ENCODE measurements around the gene SYT17.
A peak's percentile ranks its signal among the peaks of the same experiment; 100 is the strongest.

The SYT17 gene

GRCh38 chr16:19210280-19210924 is 42.4 kb downstream of the SYT17 start:
- TF ChIP-seq CTCF (IDR thresholded peaks at IDR 0.05; ENCODE audit: low read depth, low read length): no peak
- peak; percentile 4 for DNase-seq (ENCODE audit: low read depth, low spot score)
- in situ Hi-C loops (cut with HindIII; ENCODE audit: low sequenced_read_pairs): no loop called here
- H3K4me3 ChIP-seq (ENCODE audit: low read depth, low read length): no peak overlapping the region

GRCh38 chr16:19210968-19211367 is 42.9 kb downstream of the SYT17 start:
- no peak for TF ChIP-seq CTCF (IDR thresholded peaks at IDR 0.05; ENCODE audit: low read depth, low read length)
- H3K4me3 ChIP-seq (ENCODE audit: low read depth, low read length): no peak overlapping the region
- in situ Hi-C loops (cut with HindIII; ENCODE audit: low sequenced_read_pairs): no loop called here
- no peak for DNase-seq (ENCODE audit: low read depth, low spot score)

- in situ Hi-C loops (cut with HindIII; ENCODE audit: low sequenced_read_pairs): no loop called here
- no peak overlapping the region for H3K4me3 ChIP-seq (ENCODE audit: low read depth, low read length)
Observed at GRCh38 chr16:19212059-19212458, 44.0 kb downstream of the SYT17 start.

GRCh38 chr16:19213885-19214284 is 45.8 kb downstream of the SYT17 start:
- no peak for TF ChIP-seq CTCF (IDR thresholded peaks at IDR 0.05; ENCODE audit: low read depth, low read length)
- in situ Hi-C loops (cut with HindIII; ENCODE audit: low sequenced_read_pairs): no loop called here
- H3K4me3 ChIP-seq (ENCODE audit: low read depth, low read length): no peak overlapping the region
- no peak for DNase-seq (ENCODE audit: low read depth, low spot score)

More at GRCh38 chr16:19212059-19212458, 44.0 kb downstream of the SYT17 start:
- DNase-seq (ENCODE audit: low read depth, low spot score): no peak
- TF ChIP-seq CTCF (IDR thresholded peaks at IDR 0.05; ENCODE audit: low read depth, low read length): no peak

GRCh38 chr16:19215705-19216104 is 47.7 kb downstream of the SYT17 start:
- in situ Hi-C loops (cut with HindIII; ENCODE audit: low sequenced_read_pairs): no loop called here
- TF ChIP-seq CTCF (IDR thresholded peaks at IDR 0.05; ENCODE audit: low read depth, low read length): no peak
- DNase-seq (ENCODE audit: low read depth, low spot score): no peak
- no peak overlapping the region for H3K4me3 ChIP-seq (ENCODE audit: low read depth, low read length)

- no peak for TF ChIP-seq CTCF (IDR thresholded peaks at IDR 0.05; ENCODE audit: low read depth, low read length)
- no peak for DNase-seq (ENCODE audit: low read depth, low spot score)
- in situ Hi-C loops (cut with HindIII; ENCODE audit: low sequenced_read_pairs): no loop called here
- no peak overlapping the region for H3K4me3 ChIP-seq (ENCODE audit: low read depth, low read length)
Observed at GRCh38 chr16:19218581-19218980, 50.5 kb downstream of the SYT17 start.

All from astrocyte of the spinal cord (primary cell).